GM21528 (cell line): ENCODE measurements around the gene TBCEL.

Source experiments
- ATAC-seq: cut with Tn5 transposase; IDR thresholded peaks from one replicate; pipeline ENCODE4 v1.9.1; 2021; ENCODE audit warnings: mild to moderate bottlenecking, moderate library complexity; ENCODE audit not compliant: unreplicated experiment, low FRiP score

Gene TBCEL

GRCh38 chr11:121132211-121132976, 108.5 kb downstream of the TBCEL start:
- ATAC-seq, result no peak

DNA sequence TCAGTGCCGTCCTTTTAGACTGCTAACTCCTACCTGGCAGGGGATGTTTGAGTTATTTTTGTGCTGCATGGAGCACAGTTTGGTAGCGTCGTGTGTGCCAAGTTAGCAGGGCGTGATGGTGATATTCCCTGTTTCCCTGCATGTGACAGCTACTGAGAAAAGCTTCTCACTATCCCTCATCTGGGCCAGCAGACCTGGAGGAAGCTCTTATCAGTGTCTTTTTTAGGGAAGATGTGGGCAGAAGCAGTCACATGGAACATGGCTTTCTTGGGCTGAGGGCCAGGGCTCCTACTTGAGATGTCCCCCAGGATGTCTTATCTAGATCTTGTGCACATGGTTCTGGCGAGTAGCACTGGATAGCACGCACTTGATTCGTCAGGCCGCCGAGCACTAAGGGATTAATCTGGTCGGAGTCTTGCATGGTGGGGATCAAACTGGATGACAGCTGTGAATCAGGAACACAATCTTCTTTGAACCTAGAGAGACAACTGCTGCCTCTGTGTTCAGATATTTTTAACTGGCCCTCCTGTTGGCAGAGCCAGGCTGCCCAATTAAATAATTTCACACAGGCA, 110.9 kb downstream of the TBCEL start:
- ATAC-seq, result no peak

DNA sequence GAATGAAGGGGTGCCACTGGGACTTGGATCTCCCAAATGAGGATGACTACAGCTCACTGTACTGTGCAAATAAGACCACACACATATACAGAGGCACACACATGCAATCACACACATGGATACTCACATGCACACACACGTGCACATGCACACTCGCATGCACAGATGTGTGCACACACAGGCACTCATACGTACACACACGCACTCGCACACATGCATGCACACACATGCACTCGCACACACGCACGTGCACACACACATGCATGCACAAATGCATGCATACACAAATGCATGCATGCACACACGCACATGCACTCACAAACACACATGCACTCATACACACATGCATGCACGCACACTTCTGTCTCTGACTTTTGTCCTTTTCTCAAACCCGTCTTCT, 113.1 kb downstream of the TBCEL start:
- ATAC-seq, result no peak

DNA sequence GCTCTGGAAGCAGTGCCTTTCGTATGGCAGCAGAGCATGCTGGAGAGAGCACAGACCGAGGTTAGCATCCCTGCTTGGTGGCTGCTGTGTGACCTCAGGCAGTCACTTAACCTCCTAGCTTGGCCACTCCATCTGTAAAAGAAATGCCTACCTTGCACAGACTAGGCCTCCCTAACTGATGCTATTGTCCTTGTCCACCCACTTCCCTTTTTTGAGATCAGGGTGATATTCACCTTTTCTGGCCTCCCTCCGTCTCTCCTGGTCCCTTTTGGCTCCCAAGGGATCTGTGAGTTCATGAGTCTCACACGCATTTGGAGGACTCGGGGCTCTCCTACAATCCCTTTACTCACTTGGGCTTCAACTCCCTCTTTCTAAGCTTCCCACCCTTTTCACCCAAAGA, 114.4 kb downstream of the TBCEL start:
- no peak for ATAC-seq

GRCh38 chr11:121140369-121140768, 116.5 kb downstream of the TBCEL start:
- no peak for ATAC-seq
